ENCODE measurements around the gene FAM53A.

DNA sequence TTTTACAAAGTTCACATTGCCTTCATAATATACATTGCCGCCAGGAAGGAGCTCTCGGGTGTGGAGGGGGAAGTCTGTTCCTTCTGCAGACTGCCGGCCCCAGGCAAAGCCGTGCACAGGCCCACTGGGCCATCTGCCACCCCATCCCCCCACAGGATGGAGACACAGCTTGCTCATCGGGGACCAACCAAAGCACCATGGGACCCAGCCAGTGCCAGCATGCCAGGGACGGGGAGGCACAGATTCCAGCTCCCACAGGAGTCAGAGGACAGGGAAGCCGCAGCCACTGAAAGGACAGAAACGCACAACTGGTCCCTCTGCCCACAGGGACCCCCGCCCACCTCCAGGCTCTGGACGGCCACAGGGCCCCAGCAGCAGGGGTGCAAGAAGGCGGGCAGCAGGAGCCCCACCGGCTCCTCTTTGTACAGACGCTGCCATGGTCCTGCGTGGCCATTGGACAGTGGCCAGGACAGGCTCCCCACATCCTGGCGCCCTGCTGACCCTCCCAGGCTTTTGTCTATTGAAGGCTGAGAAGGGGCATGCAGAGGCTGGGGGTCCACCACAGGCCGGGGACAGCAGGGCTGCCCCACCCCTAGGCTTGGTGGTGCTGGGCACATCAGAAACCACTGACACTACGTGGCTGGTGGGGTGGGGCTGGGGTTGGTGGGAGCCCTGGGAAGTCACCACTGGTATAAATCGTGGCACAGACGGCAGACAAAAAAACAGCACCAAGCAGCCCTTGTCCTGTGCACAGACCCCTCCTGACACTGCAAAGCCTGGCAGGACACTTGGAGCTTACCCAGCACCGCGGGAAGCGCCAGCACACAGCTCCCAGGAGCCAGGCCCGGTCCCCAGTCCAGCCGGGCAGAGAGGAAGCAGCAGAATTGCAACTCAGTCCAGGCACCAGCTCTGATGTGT lies 89.0 kb downstream of the FAM53A start:
- TF ChIP-seq CTCF (conservative IDR thresholded peaks at IDR 0.05; ENCODE audit: low read depth, low read length) (no peak), EZH2 (IDR thresholded peaks at IDR 0.05; ENCODE audit: low read length, unreplicated experiment) (no peak), EZH2phosphoT487 (IDR thresholded peaks at IDR 0.05; ENCODE audit: borderline replicate concordance, low read length) (no peak)

Data from PC-3 (cell line).